GM12878 (cell line): ENCODE measurements around the gene NSMCE1. TPM values are rescaled to one million over a fixed set of nuclear protein-coding genes. Genes with fewer than 3 reads are reported as not detected.

ENCODE experiments used
- ATAC-seq: fragments of 200-7000 bp; cut with Tn5 transposase; 3 replicates; pipeline ENCODE4 v1.9.1; 2020; ENCODE audit warnings: mild to moderate bottlenecking, moderate library complexity
- BruUV-seq: library from RNA; stranded (reverse); fragments of 400-500 nt; replicated peaks from 2 replicates; lab custom pipeline; 2021; lab: Mats Ljungman, UMichigan
- CTCF ChIA-PET: fragments of 300-600 bp; sonication (Branson Sonifier 250); formaldehyde crosslinking; extraction: SDS; loops from one replicate; lab custom pipeline; 2021; ENCODE audit warnings: inconsistent platforms; lab: Yijun Ruan, JAX
- POLR2A ChIA-PET: fragments of 350-600 bp; formaldehyde crosslinking; extraction: SDS; loops from one replicate; lab custom pipeline; 2021; ENCODE audit warnings: inconsistent platforms; lab: Charles Lee
- RAD21 ChIA-PET: fragments of 300-600 bp; sonication (Branson Sonifier 250); formaldehyde crosslinking; loops from one replicate; lab custom pipeline; 2023; ENCODE audit warnings: antibody characterized with exemption; ENCODE audit not compliant: unreplicated experiment; lab: Charles Lee
- SMC1A ChIA-PET: fragments of 300-600 bp; sonication (Branson Sonifier 250); formaldehyde crosslinking; loops from one replicate; lab custom pipeline; 2023; ENCODE audit not compliant: unreplicated experiment, uncharacterized antibody; lab: Charles Lee
- DNase-seq: peaks from one replicate; pipeline ENCODE4 v3.0.0-alpha.2; 2011; ENCODE audit warnings: low read depth, low spot score
- FAIRE-seq: peaks from 3 replicates; lab custom pipeline; 2011; peaks lifted over from hg19 to GRCh38; lab: Jason Lieb, UNC
- H2AFZ ChIP-seq: 2 replicates; pipeline ENCODE4 v1.6.0; 2011; ENCODE audit warnings: low read depth, low read length, control low read depth; ENCODE audit not compliant: control insufficient read depth
- H3K27ac ChIP-seq: 2 replicates; pipeline ENCODE4 v1.5.1; 2011; ENCODE audit warnings: control low read depth; ENCODE audit not compliant: control insufficient read depth, insufficient read depth
- H3K27me3 ChIP-seq, 2 experiments: replicated peaks in 1 of 2; 2 replicates each; pipeline versions ENCODE4 v1.6.0 to v1.6.1; 2011; ENCODE audit warnings: low read length in 1 of 2; ENCODE audit not compliant: control insufficient read depth in 2 of 2, insufficient read depth in 2 of 2
- H3K36me3 ChIP-seq, 2 experiments: 2 replicates each; pipeline ENCODE4 v1.5.1; 2011; ENCODE audit warnings: low read length in 1 of 2; ENCODE audit not compliant: control insufficient read depth in 2 of 2, insufficient read depth in 2 of 2
- H3K4me1 ChIP-seq: 2 replicates; pipeline ENCODE4 v1.6.1; 2011; ENCODE audit warnings: mild to moderate bottlenecking, low read length, moderate library complexity, mixed read lengths; ENCODE audit not compliant: control insufficient read depth, insufficient read depth
- H3K4me2 ChIP-seq: 2 replicates; pipeline ENCODE4 v1.6.0; 2011; ENCODE audit warnings: control low read depth; ENCODE audit not compliant: control insufficient read depth, insufficient read depth
- H3K4me3 ChIP-seq: fragments of 200-600 bp; sonication (generic); 2 replicates; pipeline ENCODE4 v1.5.1; 2016
- H3K79me2 ChIP-seq: 2 replicates; pipeline ENCODE4 v1.6.0; 2011; ENCODE audit warnings: low read length; ENCODE audit not compliant: control insufficient read depth, insufficient read depth
- H3K9ac ChIP-seq: 2 replicates; pipeline ENCODE4 v1.8.0; 2011; ENCODE audit warnings: low read length, control low read depth, mixed read lengths; ENCODE audit not compliant: control insufficient read depth, insufficient read depth
- H3K9me3 ChIP-seq: replicated peaks from 3 replicates; pipeline ENCODE4 v1.5.1; 2011; ENCODE audit warnings: mild to moderate bottlenecking, low read length; ENCODE audit not compliant: control insufficient read depth, insufficient read depth
- H4K20me1 ChIP-seq: 2 replicates; pipeline ENCODE4 v1.6.0; 2011; ENCODE audit not compliant: control insufficient read depth, insufficient read depth
- CTCF ChIP-seq, 3 experiments: IDR thresholded peaks in 2 of 3; conservative IDR thresholded peaks in 1 of 3; 2 replicates each; pipeline ENCODE4 v1.5.1; 2011; ENCODE audit warnings: low read depth in 3 of 3, low read length in 3 of 3, mild to moderate bottlenecking in 3 of 3, control low read depth in 2 of 3, moderate library complexity in 2 of 3, inconsistent platforms in 1 of 3, mixed read lengths in 1 of 3; ENCODE audit not compliant: control insufficient read depth in 2 of 3, insufficient read depth in 1 of 3; ENCODE audit errors: extremely low read depth in 1 of 3
- HDGF ChIP-seq: fragments of 450-650 bp; IDR thresholded peaks from 2 replicates; pipeline ENCODE4 v1.6.1; 2016; ENCODE audit warnings: antibody characterized with exemption
- IRF5 ChIP-seq: fragments of 450-650 bp; IDR thresholded peaks from 2 replicates; pipeline ENCODE4 v1.6.1; 2017; ENCODE audit warnings: borderline replicate concordance
- WGBS: methylation state at CpG from one replicate; pipeline ENCODE4 v1.1.6; 2016; ENCODE audit warnings: low lambda C conversion rate; ENCODE audit not compliant: insufficient replicate concordance, insufficient coverage; ENCODE audit errors: missing lambda C conversion rate; 5-methylcytosine and 5-hydroxymethylcytosine counted together
- in situ Hi-C: fragments of 300-500 bp; cut with MboI; formaldehyde crosslinking; loops from 9 replicates; pipeline ENCODE4 v1.14.3; 2018; ENCODE audit warnings: mixed read lengths
- intact Hi-C: fragments of 100-400 bp; cut with micrococcal nuclease; formaldehyde crosslinking; loops from one replicate; pipeline ENCODE4 v1.14.2; 2022; ENCODE audit not compliant: unreplicated experiment
- polyA plus RNA-seq, 11 experiments: library from polyadenylated mRNA; depleted of rRNA in 4 of 11; unstranded in 6 of 11; stranded (reverse) in 5 of 11; fragments of >200 nt; fragmentation: Nextera tagmentation in 4 of 11; fragmentation: Illumina TruSeq in 1 of 11; extraction: Ambion mirVana in 4 of 11; extraction: Trizol in 1 of 11; gene quantifications; 1 replicate in 1 of 11; 2 replicates in 10 of 11; pipeline versions ENCODE4 v1.2.1 to v1.2.3, GENCODE V29; 2011 to 2016; ENCODE audit warnings: inconsistent platforms in 2 of 11, missing spikeins in 2 of 11, low read depth in 1 of 11
- total RNA-seq, 4 experiments: library from RNA; depleted of rRNA in 3 of 4; stranded (reverse); fragments of >200 nt in 3 of 4; fragmentation: Illumina TruSeq in 1 of 4; extraction: Trizol in 1 of 4; gene quantifications; 2 replicates each; pipeline versions ENCODE4 v1.2.1 to v1.2.3, GENCODE V29; 2013 to 2021

Gene NSMCE1
- total and polyA plus RNA-seq, 10 of the 15 experiments (the other 5 are each of a cell fraction or from before 2014, with no cell fraction given): 54.0 to 214 (median 71.4) TPM

GRCh38 chr16:27312580-27313421 is 44.2 kb upstream of the NSMCE1 start:
- Histone ChIP-seq H3K27me3 (0 out of 4 replicates have a peak, but pooled peaks cover 0 to 2% of the 10 kb centered on the region in 2 experiments), H3K36me3 (no peaks in the 10 kb centered on the region), H3K79me2 (peaks cover 38% of the 10 kb centered on the region), H3K27ac (no peak overlapping the region), H3K9me3 (peaks cover 5% of the 10 kb centered on the region)
- CTCF ChIA-PET: interaction anchor here (0.6 to 1.4 kb wide), 2 partner anchors 47 to 78 kb away, joined by 3 to 5 read pairs; no protein-coding TSS in a partner anchor
- FAIRE-seq: no peak
- no peak for DNase-seq
- WGBS: 72% methylated on average over 10 of the region's 11 CpGs
- ATAC-seq: no peak
- SMC1A ChIA-PET: interaction anchor here (0.6 to 1.3 kb wide), 8 partner anchors 9 to 141 kb away, joined by 3 to 5 read pairs (median 4); no protein-coding TSS in a partner anchor
- TF ChIP-seq HDGF (no peak), IRF5 (no peak), CTCF (IDR thresholded peaks at IDR 0.05 in 2 of 3, conservative IDR thresholded peaks at IDR 0.05 in 1 of 3; ENCODE audit: control insufficient read depth in 2 of 3, extremely low read depth in 1 of 3, insufficient read depth in 1 of 3, low read depth in 3 of 3, low read length in 3 of 3) (no peak)
- TF ChIP-seq, all 136 proteins: peak for 0
- intact Hi-C loops (no loop called here), in situ Hi-C loops (no loop called here)
- RAD21 ChIA-PET: interaction anchor here (0.7 to 1.5 kb wide), 2 partner anchors 28 to 39 kb away, joined by 3 to 5 read pairs; no protein-coding TSS in a partner anchor
- peaks cover 17% of the 10 kb centered on the region; the same call in 1 of the 2 replicates for H3K4me1 ChIP-seq
- H4K20me1 ChIP-seq: peaks cover 5% of the 10 kb centered on the region; the same call in 1 of the 2 replicates
- peak overlapping the region; percentile 76; the same call in 1 of the 2 replicates for H2AFZ ChIP-seq
- peak overlapping the region; percentile 90 for H3K9ac ChIP-seq
- no TSS peak for BruUV-seq
- peak overlapping the region; percentile 80; the same call in 1 of the 2 replicates for H3K4me3 ChIP-seq
- H3K4me2 ChIP-seq: peak overlapping the region; percentile 93
- POLR2A ChIA-PET: interaction anchor here (1.0 to 1.8 kb wide), 4 partner anchors 11 to 109 kb away, joined by 3 to 5 read pairs (median 3); no protein-coding TSS in a partner anchor
